ENCODE data around the gene LCE1E. TPM values are rescaled to one million over a fixed set of nuclear protein-coding genes. Genes with fewer than 3 reads are reported as not detected.

LCE1E gene
- total RNA-seq, 1 donor from 2014 or later: not detected

DNA sequence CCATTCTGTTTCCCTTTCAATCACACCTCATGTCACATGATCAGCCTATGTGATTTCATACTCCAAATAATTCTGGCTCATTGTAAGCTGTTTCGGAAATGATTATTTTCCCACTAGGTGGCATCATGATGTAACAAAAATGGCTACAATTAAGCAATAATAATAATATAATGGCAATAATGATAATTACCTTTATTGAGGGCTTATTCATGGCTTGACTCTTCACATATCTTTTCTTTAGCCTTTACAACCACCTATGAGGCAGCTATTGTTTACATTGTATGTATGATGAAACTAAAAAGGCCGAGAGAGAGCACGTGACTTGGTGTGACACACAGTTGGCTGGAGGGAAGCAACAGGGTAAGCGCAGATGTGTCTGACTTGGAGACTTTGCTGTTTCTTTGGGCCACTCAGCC lies 40.8 kb upstream of the LCE1E start:
- intact Hi-C loops (cut with DNase I): no loop called here
- ATAC-seq: no peak
- no peaks in the 10 kb centered on the region for H3K9me3 ChIP-seq
- H3K36me3 ChIP-seq: no peaks in the 10 kb centered on the region
- no peaks in the 10 kb centered on the region for H3K4me1 ChIP-seq
- no peak for DNase-seq
- H3K27ac ChIP-seq: no peak overlapping the region
- no peaks in the 10 kb centered on the region for H3K27me3 ChIP-seq
- H3K4me3 ChIP-seq: no peak overlapping the region
- TF ChIP-seq, protein P1, sequence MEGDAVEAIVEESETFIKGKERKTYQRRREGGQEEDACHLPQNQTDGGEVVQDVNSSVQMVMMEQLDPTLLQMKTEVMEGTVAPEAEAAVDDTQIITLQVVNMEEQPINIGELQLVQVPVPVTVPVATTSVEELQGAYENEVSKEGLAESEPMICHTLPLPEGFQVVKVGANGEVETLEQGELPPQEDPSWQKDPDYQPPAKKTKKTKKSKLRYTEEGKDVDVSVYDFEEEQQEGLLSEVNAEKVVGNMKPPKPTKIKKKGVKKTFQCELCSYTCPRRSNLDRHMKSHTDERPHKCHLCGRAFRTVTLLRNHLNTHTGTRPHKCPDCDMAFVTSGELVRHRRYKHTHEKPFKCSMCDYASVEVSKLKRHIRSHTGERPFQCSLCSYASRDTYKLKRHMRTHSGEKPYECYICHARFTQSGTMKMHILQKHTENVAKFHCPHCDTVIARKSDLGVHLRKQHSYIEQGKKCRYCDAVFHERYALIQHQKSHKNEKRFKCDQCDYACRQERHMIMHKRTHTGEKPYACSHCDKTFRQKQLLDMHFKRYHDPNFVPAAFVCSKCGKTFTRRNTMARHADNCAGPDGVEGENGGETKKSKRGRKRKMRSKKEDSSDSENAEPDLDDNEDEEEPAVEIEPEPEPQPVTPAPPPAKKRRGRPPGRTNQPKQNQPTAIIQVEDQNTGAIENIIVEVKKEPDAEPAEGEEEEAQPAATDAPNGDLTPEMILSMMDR (IDR thresholded peaks at IDR 0.05): no peak

DNA sequence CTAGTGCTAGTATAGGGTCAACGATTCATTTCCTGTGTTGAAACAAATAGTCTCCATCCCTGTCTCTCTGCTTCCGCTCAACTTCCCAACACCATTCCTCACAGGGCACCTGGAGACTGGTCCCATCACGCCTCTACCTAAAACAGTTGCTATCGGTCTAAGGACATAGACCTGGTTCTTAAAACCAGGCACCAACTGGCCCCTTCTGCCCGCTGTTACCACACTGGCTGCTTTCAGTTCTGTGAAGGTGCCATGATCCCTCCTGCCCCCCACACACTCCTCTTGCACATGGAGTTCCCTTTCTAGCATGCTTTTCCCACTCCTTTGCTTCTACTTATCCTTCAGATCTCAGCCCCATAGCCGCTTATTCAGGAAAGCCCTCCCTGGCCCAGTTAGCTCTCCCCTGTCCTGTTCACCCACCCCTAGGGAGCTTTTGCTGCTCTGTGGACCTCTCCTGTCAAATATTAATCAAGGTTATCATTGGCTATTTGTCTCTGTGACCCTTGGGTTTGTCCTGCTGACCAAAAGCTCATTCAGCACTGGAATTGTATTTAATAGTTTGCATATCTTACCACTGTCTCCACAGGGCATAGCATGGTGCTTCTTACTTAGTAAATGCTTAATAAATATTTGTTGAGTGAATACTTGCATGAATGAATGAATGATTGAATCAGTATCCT lies 40.2 kb upstream of the LCE1E start:
- H3K27ac ChIP-seq: no peak overlapping the region
- no peaks in the 10 kb centered on the region for H3K36me3 ChIP-seq
- ATAC-seq (no peak), DNase-seq (no peak)
- no peaks in the 10 kb centered on the region for H3K4me1 ChIP-seq
- intact Hi-C loops (cut with DNase I): no loop called here
- H3K4me3 ChIP-seq: no peak overlapping the region
- H3K9me3 ChIP-seq: no peaks in the 10 kb centered on the region
- TF ChIP-seq, protein P1 (IDR thresholded peaks at IDR 0.05): no peak
- no peaks in the 10 kb centered on the region for H3K27me3 ChIP-seq

DNA sequence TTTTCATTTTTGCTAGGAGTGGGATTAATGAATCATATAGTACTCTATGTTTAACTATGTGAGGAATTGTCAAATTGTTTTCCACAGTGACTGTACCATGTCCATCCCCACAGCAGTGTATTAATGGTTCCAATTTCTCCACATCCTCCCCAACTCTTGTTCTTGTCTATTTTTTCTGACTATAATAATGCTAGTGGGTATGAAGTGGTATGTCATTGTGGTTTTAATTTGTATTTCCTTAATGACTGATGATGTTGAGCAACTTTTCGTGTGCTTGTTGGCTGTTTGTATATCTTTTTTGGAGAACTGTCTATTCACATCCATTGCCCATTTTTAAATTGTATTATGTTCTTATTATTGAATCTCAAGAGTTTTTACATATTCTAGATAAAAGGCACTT lies 38.2 kb upstream of the LCE1E start:
- intact Hi-C loops (cut with DNase I): no loop called here
- no peak overlapping the region for H3K27ac ChIP-seq
- ATAC-seq: no peak
- DNase-seq: no peak
- H3K27me3 ChIP-seq: no peaks in the 10 kb centered on the region
- H3K9me3 ChIP-seq: no peaks in the 10 kb centered on the region
- TF ChIP-seq, protein P1 (IDR thresholded peaks at IDR 0.05): no peak
- H3K4me3 ChIP-seq: no peak overlapping the region
- H3K36me3 ChIP-seq: no peaks in the 10 kb centered on the region
- no peaks in the 10 kb centered on the region for H3K4me1 ChIP-seq

DNA sequence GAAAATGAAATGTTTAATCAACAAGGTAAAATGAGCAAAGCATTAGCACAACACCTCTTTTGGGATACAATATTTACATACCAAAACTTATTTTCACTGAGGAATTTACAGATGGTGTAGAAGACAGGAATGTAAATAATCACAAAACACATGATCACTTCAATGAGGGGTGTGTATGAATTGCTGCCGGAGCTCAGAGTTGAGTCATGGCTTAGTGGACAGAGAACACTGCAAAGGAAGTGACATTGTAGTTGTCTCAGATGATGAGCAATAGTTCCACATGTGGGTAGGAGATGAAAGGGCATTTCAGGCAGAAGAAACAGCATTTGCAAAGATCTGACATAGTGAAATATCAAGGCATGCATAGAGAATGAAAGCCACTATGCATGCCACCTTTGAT lies 33.8 kb upstream of the LCE1E start:
- intact Hi-C loops (cut with DNase I): no loop called here
- Histone ChIP-seq H3K9me3 (no peaks in the 10 kb centered on the region), H3K27ac (no peak overlapping the region), H3K36me3 (no peaks in the 10 kb centered on the region), H3K27me3 (no peaks in the 10 kb centered on the region), H3K4me3 (no peak overlapping the region), H3K4me1 (no peaks in the 10 kb centered on the region)
- DNase-seq: no peak
- TF ChIP-seq, protein P1 (IDR thresholded peaks at IDR 0.05): no peak
- peak; percentile 64 for ATAC-seq

DNA sequence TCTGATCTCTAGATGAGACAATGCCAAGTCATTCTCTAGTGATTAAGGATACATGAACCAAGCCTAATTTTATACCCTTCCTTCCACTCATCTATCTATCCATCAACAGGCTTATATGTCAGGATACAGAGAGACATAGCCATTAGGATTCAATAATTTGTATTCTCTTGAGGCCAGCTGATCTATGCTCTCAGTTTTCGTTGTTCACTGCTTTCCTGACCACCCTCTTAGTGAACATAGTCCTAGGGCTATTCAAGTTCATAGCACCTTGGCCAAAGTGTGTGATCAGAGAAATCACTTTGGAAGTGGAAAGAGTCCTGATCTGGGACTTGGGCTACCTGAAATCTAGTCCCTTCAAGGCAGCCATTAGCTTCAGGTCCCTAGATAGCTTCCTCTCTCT lies 32.5 kb upstream of the LCE1E start:
- no peak for ATAC-seq
- no peak for DNase-seq
- H3K4me3 ChIP-seq: no peak overlapping the region
- H3K27ac ChIP-seq: no peak overlapping the region
- H3K36me3 ChIP-seq: no peaks in the 10 kb centered on the region
- intact Hi-C loops (cut with DNase I): no loop called here
- H3K9me3 ChIP-seq: no peaks in the 10 kb centered on the region
- H3K4me1 ChIP-seq: no peaks in the 10 kb centered on the region
- TF ChIP-seq, protein P1 (IDR thresholded peaks at IDR 0.05): no peak
- no peaks in the 10 kb centered on the region for H3K27me3 ChIP-seq

DNA sequence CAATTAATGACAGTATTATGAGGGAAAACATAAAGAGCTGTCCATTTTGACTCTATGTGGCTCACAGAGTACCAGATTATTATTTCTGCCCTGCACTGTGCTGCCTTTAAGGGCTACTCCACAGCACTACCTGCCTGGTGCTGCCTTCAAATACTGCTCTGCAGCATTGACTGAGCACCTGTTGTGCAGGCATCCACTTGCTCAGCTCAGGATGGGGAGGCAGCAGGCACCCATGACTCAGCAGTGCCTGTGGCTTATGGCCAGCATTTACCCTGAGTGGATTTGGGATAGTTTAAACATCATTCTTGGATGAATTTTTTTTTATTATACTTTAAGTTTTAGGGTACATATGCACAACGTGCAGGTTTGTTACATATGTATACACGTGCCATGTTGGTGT lies 29.2 kb upstream of the LCE1E start:
- H3K27ac ChIP-seq: no peak overlapping the region
- TF ChIP-seq, protein P1 (IDR thresholded peaks at IDR 0.05): no peak
- ATAC-seq: peak; percentile 54

More for the DNA sequence above, 29.2 kb upstream of the LCE1E start:
- Histone ChIP-seq H3K9me3 (no peaks in the 10 kb centered on the region), H3K4me1 (no peaks in the 10 kb centered on the region), H3K36me3 (no peaks in the 10 kb centered on the region), H3K27me3 (no peaks in the 10 kb centered on the region), H3K4me3 (no peak overlapping the region)
- intact Hi-C loops (cut with DNase I): no loop called here
- DNase-seq: no peak

Data from upper lobe of right lung (tissue), 1 donor.